Stimulated activated CD4-positive, alpha-beta T cell treated with anti-CD3 and anti-CD28 coated beads, TNF-alpha, amount 100 ng/mL, for 48 hours (primary cell): ENCODE data around the gene RBL1.

ENCODE experiments used
- DNase-seq, 3 donors: peaks; one replicate each; pipeline ENCODE4 v3.0.0-alpha.2; 2020; ENCODE audit warnings: low read depth in 3 of 3

The RBL1 gene

DNA sequence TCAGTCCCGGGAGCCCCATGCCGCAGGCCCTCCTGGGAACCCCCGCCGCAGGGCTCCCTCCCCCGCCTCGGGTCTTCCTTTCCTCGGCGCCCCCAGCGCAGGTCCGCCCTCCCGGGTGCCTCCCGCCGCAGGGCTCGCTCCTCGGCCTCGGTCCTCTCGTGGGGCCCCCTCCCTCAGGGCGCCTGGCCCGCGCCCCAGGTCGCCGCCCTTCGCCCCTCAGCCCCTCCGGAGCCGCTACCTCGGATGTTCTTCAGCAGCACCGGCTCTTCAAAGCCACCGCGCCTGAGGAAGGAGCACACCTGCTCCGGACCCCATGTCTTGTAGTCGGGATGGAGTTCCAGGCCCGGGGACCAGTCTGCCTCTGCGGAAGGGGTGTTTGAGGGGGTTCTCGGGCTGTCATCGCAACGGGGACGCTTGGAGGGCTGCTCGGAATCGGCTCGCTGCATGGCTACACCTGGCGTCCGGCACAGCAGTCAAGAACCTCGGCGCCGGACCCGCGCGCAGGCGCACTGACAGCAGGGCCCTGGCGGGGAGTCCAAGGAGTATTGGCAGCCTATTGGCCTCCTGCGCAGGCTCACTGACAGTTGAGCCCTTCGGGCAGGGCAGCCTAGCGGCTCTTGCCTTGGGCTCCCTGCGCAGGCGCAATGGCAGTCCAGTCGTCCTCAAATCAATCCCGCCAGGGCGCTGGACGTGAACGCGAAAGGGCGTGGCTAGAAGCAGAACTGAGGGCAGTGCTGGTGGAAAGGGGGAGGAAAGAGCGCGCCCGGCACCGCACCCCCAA lies 144.4 kb downstream of the RBL1 start, which contains the start of gene SAMHD1:
TSS of gene SAMHD1 (minus strand) at position 511 of the 781 bp plus-strand sequence. CDS start at position 446, 65 bp downstream.
- DNase-seq: peak; percentile 82 to 90 (median 84)

DNA sequence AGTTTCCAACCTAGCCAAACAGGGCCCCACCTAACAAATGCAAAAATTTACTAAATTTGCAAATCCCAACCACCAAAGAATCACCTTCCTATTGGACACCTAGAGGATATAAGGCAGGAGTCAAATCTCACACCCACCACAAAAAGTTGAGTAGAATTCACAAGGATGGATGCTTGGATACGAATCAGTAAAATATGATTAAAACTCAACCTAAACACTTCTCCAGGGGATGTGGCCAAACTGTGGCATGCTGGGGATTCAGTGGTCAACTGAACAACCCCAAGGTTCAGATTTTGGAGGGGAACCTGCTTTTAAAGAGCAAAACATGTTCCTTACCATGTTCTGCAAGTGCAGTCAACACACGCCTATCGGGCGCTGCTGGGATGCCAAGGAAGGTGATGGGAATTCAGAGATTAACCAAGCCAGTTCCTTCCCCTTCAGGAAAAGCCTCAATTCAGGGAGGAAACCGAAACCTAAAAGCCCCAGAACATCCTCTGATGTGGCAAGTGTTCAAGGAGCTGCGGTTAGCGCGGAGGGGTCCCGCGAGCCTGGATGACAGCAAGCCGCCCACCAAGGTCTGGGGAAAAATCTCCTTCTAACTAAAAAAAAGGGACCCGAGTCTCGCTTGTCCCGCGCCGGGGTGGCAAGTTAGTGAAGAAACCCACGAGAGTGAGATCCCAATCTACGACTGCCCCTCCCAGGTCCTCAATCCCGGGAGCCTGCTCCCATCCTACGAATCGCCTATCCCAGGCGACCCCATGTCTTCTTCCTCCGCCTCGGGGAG lies 145.2 kb downstream of the RBL1 start:
- no peak for DNase-seq
